Forelimb muscle (tissue), 1 donor: ENCODE measurements around the gene IFIT2. TPM values are rescaled to one million over a fixed set of nuclear protein-coding genes. Genes with fewer than 3 reads are reported as not detected.

ENCODE experiments used
- polyA plus RNA-seq: library from polyadenylated mRNA; unstranded; fragments of 120-200 nt; gene quantifications from one replicate; pipeline ENCODE4 v1.2.1, GENCODE V29; 2013; ENCODE audit not compliant: insufficient read length

The IFIT2 gene
- polyA plus RNA-seq, 1 donor = 5.5 TPM

Other genes starting within 250 kb of the IFIT2 start
- gene CH25H, start 94.7 kb upstream of the IFIT2 start, polyA plus RNA-seq = 0.35 TPM
- gene LIPA, start 50.3 kb upstream of the IFIT2 start, polyA plus RNA-seq = 28.9 TPM
- gene IFIT3, start 26.0 kb downstream of the IFIT2 start, polyA plus RNA-seq = 6.0 TPM
- 0.53 TPM for gene IFIT1B, start 76.0 kb downstream of the IFIT2 start, polyA plus RNA-seq
- 40.3 TPM for gene IFIT1, start 90.6 kb downstream of the IFIT2 start, polyA plus RNA-seq
- 8.2 TPM for gene IFIT5, start 112.5 kb downstream of the IFIT2 start, polyA plus RNA-seq
- gene SLC16A12, start 233.5 kb downstream of the IFIT2 start, polyA plus RNA-seq = 1.2 TPM